IPS-18a (cell line): ENCODE measurements around the gene ZFY.
"Not testable (repeated sequence)": the region's sequence is repeated elsewhere in the genome, so short reads cannot be mapped to it uniquely, and the experiment has no call there.

Source experiments
- H3K27ac ChIP-seq: one replicate; pipeline ENCODE4 v1.5.1; 2013; ENCODE audit warnings: low read length
- H3K27me3 ChIP-seq: one replicate; pipeline ENCODE4 v1.6.1; 2013; ENCODE audit warnings: mild to moderate bottlenecking, low read length; ENCODE audit not compliant: control insufficient read depth, insufficient read depth
- H3K36me3 ChIP-seq: one replicate; pipeline ENCODE4 v1.6.1; 2013; ENCODE audit warnings: low read depth, low read length; ENCODE audit not compliant: control insufficient read depth
- H3K4me1 ChIP-seq: one replicate; pipeline ENCODE4 v1.6.1; 2013; ENCODE audit warnings: low read depth, low read length; ENCODE audit not compliant: control insufficient read depth
- H3K4me3 ChIP-seq: one replicate; pipeline ENCODE4 v1.5.1; 2013; ENCODE audit warnings: low read length
- H3K9ac ChIP-seq: one replicate; pipeline ENCODE4 v1.6.1; 2013; ENCODE audit warnings: mild to moderate bottlenecking, low read length, moderate library complexity
- H3K9me3 ChIP-seq: one replicate; pipeline ENCODE4 v1.6.1; 2013; ENCODE audit warnings: low read depth, low read length; ENCODE audit not compliant: control insufficient read depth

ZFY gene

GRCh38 chrY:2979283-2979682, 44.1 kb downstream of the ZFY start:
- H3K36me3 ChIP-seq = no peaks in the 10 kb centered on the region
- no peaks in the 10 kb centered on the region for H3K9me3 ChIP-seq
- no peak overlapping the region for H3K4me3 ChIP-seq
- no peaks in the 10 kb centered on the region for H3K27me3 ChIP-seq
- no peak overlapping the region for H3K27ac ChIP-seq
- no peak overlapping the region for H3K9ac ChIP-seq
- H3K4me1 ChIP-seq = no peaks in the 10 kb centered on the region

- no peaks in the 10 kb centered on the region for H3K27me3 ChIP-seq
- H3K4me3 ChIP-seq = no peak overlapping the region
- H3K4me1 ChIP-seq = no peaks in the 10 kb centered on the region
- H3K9ac ChIP-seq = no peak overlapping the region
- no peaks in the 10 kb centered on the region for H3K9me3 ChIP-seq
- no peak overlapping the region for H3K27ac ChIP-seq
- H3K36me3 ChIP-seq = no peaks in the 10 kb centered on the region
Observed at GRCh38 chrY:2984491-2984890, 49.3 kb downstream of the ZFY start.

GRCh38 chrY:2987178-2987577, 52.0 kb downstream of the ZFY start:
- H3K36me3 ChIP-seq, H3K4me1 ChIP-seq, H3K4me3 ChIP-seq, H3K9me3 ChIP-seq, H3K27me3 ChIP-seq, H3K9ac ChIP-seq, H3K27ac ChIP-seq: not testable (repeated sequence)

GRCh38 chrY:2997369-2997768, 62.2 kb downstream of the ZFY start:
- not testable (repeated sequence) for H3K36me3 ChIP-seq, H3K27ac ChIP-seq, H3K4me1 ChIP-seq, H3K27me3 ChIP-seq, H3K4me3 ChIP-seq, H3K9me3 ChIP-seq, H3K9ac ChIP-seq

DNA sequence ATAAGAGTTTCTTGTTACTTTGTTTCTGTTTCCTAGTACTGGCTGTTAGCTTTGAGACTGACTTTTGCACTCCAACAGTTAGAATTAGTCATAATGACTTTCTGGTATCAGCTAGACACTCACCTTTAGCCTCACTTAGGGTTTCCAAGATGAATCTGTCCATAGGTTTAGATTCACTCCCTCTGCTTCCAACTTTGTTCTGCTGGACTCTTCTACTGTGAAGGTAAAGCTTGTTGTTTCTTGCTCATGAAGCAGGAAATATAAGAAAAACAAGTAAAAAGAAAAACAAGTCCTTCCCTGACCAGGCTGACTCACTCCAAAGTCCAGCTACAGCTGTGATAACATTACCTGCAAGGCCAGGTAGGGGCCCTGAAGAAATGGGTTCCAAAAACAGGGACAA, 67.0 kb downstream of the ZFY start:
- Histone ChIP-seq H3K4me1 (no peaks in the 10 kb centered on the region), H3K36me3 (no peaks in the 10 kb centered on the region), H3K27me3 (no peaks in the 10 kb centered on the region), H3K9ac (no peak overlapping the region), H3K9me3 (no peaks in the 10 kb centered on the region), H3K27ac (no peak overlapping the region), H3K4me3 (no peak overlapping the region)

DNA sequence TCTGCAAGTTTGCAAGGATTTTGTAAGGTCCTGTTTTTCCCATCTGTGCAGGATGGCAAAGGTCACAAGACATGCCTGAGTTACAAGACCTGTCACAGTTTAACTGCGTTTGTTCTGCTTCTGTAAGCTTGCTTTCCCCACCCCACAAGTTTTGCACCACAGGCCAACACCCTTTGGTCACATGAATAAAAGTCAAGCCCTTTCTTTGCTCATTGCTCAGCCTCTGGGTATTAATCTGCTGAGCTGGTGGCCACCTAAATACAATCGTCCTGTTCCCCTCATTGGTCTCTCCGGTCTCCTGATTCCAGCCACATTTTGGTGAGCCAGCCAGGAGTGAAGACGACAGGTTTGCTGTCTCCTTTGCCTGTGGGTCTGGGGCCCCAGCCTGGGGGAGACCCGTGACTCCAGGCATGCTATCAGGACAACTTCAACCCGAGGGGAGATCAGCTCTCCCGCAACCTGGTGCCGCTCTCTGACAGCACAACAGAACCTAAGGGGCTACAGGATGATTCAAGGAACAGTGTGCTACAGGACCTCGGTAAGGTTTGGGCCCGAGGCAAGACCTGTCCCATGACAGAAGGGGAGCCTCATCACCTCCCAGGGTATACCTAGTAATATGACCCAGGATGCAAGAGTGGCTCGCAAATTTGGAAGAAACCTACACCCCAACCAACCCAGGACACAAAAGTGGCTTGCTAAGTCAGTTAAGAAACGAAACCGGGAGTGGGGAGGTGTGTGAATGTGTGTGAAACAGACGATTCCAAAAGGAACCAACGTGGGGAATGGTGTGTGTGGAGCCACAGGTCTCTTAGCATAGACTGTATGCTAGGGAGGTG, 67.7 kb downstream of the ZFY start:
- no peaks in the 10 kb centered on the region for H3K27me3 ChIP-seq
- no peaks in the 10 kb centered on the region for H3K9me3 ChIP-seq
- no peak overlapping the region for H3K9ac ChIP-seq
- H3K4me3 ChIP-seq = no peak overlapping the region
- no peaks in the 10 kb centered on the region for H3K4me1 ChIP-seq
- no peaks in the 10 kb centered on the region for H3K36me3 ChIP-seq
- no peak overlapping the region for H3K27ac ChIP-seq

DNA sequence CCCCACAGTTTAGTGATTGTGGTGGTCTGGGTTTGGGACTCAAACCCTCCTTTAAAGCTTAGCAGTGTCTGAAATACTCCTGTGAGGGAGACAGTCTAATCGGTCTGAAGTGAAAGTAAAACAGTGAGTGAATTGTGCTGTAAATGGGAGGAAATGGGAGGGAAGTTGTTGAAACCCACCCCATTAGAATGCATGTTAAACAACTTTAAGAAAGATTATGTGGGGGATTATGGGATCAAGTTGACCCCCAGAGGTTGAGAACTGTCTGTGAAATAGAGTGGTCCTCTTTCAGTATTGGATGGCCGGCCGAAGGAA, 68.3 kb downstream of the ZFY start:
- Histone ChIP-seq H3K36me3 (no peaks in the 10 kb centered on the region), H3K9me3 (no peaks in the 10 kb centered on the region), H3K4me1 (no peaks in the 10 kb centered on the region), H3K27me3 (no peaks in the 10 kb centered on the region), H3K4me3 (no peak overlapping the region), H3K27ac (no peak overlapping the region), H3K9ac (no peak overlapping the region)

DNA sequence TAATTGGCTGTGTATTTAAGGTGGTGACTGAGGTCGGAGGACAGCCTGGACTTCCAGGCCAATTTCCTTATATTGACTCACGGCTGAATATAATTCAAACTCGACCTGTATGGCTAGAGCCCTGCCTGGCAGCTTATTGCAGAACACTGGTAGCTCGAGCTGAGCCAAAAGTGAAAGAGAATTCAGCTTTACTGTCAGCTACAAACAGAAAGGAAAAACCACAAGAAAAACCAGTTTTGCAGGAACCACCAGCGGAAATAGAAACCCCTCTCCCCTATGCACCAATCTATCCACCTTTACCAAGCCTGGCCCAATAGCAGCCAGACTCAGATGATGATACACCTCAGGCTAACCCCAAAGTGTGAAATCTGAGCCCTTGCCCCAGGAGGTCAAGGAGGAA, 68.7 kb downstream of the ZFY start:
- no peak overlapping the region for H3K9ac ChIP-seq
- no peak overlapping the region for H3K4me3 ChIP-seq
- no peaks in the 10 kb centered on the region for H3K27me3 ChIP-seq
- no peaks in the 10 kb centered on the region for H3K36me3 ChIP-seq
- no peak overlapping the region for H3K27ac ChIP-seq
- no peaks in the 10 kb centered on the region for H3K4me1 ChIP-seq
- H3K9me3 ChIP-seq = no peaks in the 10 kb centered on the region

DNA sequence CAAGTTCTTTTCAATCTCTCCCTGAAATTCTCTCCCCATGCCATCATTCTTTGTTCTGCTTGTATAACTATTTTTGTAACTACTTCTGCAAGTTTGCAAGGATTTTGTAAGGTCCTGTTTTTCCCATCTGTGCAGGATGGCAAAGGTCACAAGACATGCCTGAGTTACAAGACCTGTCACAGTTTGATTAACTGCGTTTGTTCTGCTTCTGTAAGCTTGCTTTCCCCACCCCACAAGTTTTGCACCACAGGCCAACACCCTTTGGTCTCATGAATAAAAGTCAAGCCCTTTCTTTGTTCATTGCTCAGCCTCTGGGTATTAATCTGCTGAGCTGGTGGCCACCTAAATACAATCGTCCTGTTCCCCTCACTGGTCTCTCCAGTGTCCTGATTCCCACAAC, 70.8 kb downstream of the ZFY start:
- H3K27me3 ChIP-seq, H3K27ac ChIP-seq, H3K4me3 ChIP-seq, H3K4me1 ChIP-seq, H3K36me3 ChIP-seq, H3K9me3 ChIP-seq, H3K9ac ChIP-seq: not testable (repeated sequence)

DNA sequence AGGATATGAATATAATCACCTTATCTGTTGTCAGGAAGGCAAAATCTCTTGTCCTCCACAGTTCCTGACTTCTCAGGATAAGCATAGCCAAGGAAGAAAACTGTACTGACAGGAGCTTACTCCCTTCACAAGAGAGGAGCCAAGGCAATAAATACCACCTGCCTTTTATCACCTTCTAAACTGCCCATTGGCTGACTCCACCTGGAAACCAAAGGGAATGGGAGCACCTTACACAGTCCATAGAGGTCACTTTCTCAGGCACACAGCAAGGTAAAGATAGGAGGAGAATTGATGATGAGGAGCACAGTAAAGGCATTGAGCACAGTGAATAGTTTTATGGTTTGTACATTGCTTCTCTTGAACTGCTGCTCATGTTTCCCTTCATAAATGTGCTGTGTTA, 72.8 kb downstream of the ZFY start:
- no peaks in the 10 kb centered on the region for H3K9me3 ChIP-seq
- no peaks in the 10 kb centered on the region for H3K27me3 ChIP-seq
- H3K36me3 ChIP-seq = no peaks in the 10 kb centered on the region
- no peak overlapping the region for H3K4me3 ChIP-seq
- H3K9ac ChIP-seq = no peak overlapping the region
- no peak overlapping the region for H3K27ac ChIP-seq
- no peaks in the 10 kb centered on the region for H3K4me1 ChIP-seq

GRCh38 chrY:3012226-3012625, 77.0 kb downstream of the ZFY start:
- Histone ChIP-seq H3K4me1 (no peaks in the 10 kb centered on the region), H3K36me3 (no peaks in the 10 kb centered on the region), H3K27me3 (no peaks in the 10 kb centered on the region), H3K9ac (no peak overlapping the region), H3K27ac (no peak overlapping the region), H3K4me3 (no peak overlapping the region), H3K9me3 (no peaks in the 10 kb centered on the region)

DNA sequence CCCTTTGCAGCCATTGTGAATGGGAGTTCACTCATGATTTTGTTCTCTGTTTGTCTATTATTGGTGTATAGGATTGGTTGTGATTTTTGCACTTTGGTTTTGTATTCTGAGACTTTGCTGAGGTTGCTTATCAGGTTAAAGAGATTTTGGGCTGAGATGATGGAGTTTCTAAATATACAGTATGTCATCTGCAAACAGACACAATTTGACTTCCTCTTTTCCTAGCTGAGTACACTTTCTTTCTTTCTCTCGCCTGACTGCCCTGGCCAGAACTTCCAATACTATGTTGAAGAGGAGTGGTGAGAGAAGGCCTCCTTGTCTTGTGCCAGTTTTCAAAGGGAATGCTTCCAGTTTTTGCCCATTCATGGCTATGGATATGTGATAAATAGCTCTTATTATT, 81.4 kb downstream of the ZFY start:
- H3K27me3 ChIP-seq = no peaks in the 10 kb centered on the region
- no peak overlapping the region for H3K9ac ChIP-seq
- H3K9me3 ChIP-seq = no peaks in the 10 kb centered on the region
- no peak overlapping the region for H3K27ac ChIP-seq
- no peak overlapping the region for H3K4me3 ChIP-seq
- no peaks in the 10 kb centered on the region for H3K4me1 ChIP-seq
- H3K36me3 ChIP-seq = no peaks in the 10 kb centered on the region
